Smooth muscle cell of the coronary artery (primary cell): ENCODE data around the gene SEMA6C. TPM values are rescaled to one million over a fixed set of nuclear protein-coding genes. Genes with fewer than 3 reads are reported as not detected.

Experiments
- total RNA-seq: library from RNA; depleted of rRNA; stranded (reverse); fragments of >200 nt; gene quantifications from 2 replicates; pipeline ENCODE4 v1.2.3, GENCODE V29; 2014; ENCODE audit warnings: low replicate concordance

The SEMA6C gene
- total RNA-seq, result 1.1 and 1.4 TPM in 2 replicates

DNA sequence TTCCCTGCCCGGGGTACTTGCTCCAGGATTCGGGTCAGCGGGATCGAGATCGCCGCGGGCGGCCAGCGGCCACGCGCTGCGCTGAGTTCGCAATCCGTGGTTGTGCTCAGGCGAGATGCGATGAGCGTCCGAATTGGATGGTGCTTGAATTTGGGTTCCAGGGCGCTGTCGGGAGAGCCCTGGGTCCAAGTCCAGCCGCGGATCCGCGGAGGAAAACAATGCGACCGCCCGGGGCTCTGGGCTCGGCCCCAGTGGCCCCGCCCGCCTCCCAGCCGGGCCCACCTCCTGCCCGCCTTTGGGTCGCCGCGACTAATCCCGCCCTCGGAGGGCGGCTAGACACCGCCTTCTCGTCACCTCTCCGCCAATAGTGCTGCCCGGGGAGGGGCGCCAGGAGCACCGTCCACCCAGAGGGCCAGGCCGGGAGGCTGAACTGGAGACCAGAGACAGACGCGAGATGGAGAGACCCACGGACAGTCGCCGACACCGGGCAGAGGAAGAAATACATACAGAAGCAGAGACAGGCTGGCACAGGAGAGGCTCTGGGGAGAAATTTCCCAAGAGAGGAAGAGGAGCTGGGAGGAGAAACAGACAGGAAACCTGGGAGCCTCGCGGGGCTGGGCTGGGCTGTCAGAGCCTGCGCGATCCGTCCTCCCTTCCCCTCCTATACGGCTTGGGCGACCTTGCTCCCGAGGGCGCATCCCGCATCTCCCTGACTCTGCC lies at the start of gene SEMA6C:
TSS of gene SEMA6C (minus strand) at position 220 of the 720 bp plus-strand sequence. CDS start 4,010 bp downstream, outside the sequence.

GRCh38 chr1:151189637-151190445 lies 43.4 kb upstream of the SEMA6C start, which contains the start of gene VPS72:
VPS72 (minus strand) TSS chr1:151190197; CDS start chr1:151190121, 76 bp downstream.

GRCh38 chr1:151175863-151176262 lies 29.4 kb upstream of the SEMA6C start, which contains the start of gene TMOD4:
TMOD4 (minus strand) TSS chr1:151175981; CDS start chr1:151174875, 1,106 bp downstream.

DNA sequence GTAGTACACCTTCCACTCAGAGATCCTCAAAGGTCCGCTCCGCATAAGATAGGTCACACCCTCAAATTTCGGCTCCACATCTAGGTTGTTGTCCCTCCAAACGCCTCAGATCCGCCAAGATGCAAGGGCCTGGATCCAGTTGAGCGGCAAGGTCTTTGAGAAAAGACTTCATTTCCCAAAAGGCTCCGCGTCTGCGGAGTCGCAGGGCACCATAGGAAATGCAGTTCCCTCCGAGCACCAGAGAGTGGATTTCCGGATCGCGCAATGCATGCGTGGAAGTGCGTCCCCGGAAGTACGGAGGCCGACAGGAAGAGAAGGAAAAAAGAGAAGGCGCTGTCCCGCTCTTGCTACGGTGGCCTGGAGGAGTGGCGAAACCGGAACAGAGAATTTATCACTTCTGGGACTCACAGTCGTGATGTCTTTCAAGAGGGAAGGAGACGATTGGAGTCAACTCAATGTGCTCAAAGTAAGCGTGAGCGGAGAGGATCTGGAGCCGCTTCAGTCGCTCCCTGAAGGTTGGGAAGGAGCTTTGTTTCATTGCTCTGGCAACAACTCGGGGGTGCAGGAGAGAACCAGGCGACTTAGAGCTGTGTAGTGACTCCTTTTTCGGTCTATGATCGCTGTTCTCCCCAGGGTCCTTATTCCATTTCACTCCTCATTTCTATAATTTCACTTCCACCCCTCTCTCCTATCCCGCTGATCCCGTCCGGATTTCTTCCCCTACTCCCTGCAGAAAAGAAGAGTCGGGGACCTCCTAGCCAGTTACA lies 19.5 kb upstream of the SEMA6C start, which contains the start of the genes LYSMD1 and SCNM1:
TSS of gene LYSMD1 (minus strand) at position 165 of the 767 bp plus-strand sequence. CDS start 644 bp downstream, outside the sequence.
TSS of gene SCNM1 (plus strand) at position 407 of the 767 bp plus-strand sequence. CDS start at position 416, 9 bp downstream.

GRCh38 chr1:151156515-151156819 lies 10.0 kb upstream of the SEMA6C start, which contains the start of gene TNFAIP8L2:
TNFAIP8L2 (plus strand) TSS chr1:151156649; CDS start chr1:151158698, 2,049 bp downstream.

Other genes starting within 250 kb of the SEMA6C start
- gene SETDB1, start 220.3 kb downstream of the SEMA6C start, total RNA-seq, result 27.1 and 36.5 TPM in 2 replicates
- 81.2 and 81.8 TPM in 2 replicates for gene CERS2, start 171.8 kb downstream of the SEMA6C start, total RNA-seq
- 0.08 and 0.23 TPM in 2 replicates for gene ANXA9, start 164.3 kb downstream of the SEMA6C start, total RNA-seq
- 7.1 and 11.0 TPM in 2 replicates for gene MINDY1, start 139.7 kb downstream of the SEMA6C start, total RNA-seq
- 5.1 and 8.3 TPM in 2 replicates for gene PRUNE1, start 138.2 kb downstream of the SEMA6C start, total RNA-seq
- gene BNIPL, start 110.0 kb downstream of the SEMA6C start, total RNA-seq, result 0.08 and 0.70 TPM in 2 replicates
- 0.47 and 0.98 TPM in 2 replicates for gene C1orf56, start 98.9 kb downstream of the SEMA6C start, total RNA-seq
- 24.2 and 48.7 TPM in 2 replicates for gene CDC42SE1, start 87.0 kb downstream of the SEMA6C start, total RNA-seq
- gene MLLT11, start 86.2 kb downstream of the SEMA6C start, total RNA-seq, result 0.59 and 7.9 TPM in 2 replicates
- gene GABPB2, start 75.9 kb downstream of the SEMA6C start, total RNA-seq, result 7.6 and 30.4 TPM in 2 replicates
- not detected in 2 replicates for gene TNFAIP8L2, start 10.0 kb upstream of the SEMA6C start, total RNA-seq
- 5.4 and 8.4 TPM in 2 replicates for gene LYSMD1, start 19.3 kb upstream of the SEMA6C start, total RNA-seq
- 15.6 and 28.0 TPM in 2 replicates for gene SCNM1, start 19.5 kb upstream of the SEMA6C start, total RNA-seq
- gene TMOD4, start 29.4 kb upstream of the SEMA6C start, total RNA-seq, result not detected in 2 replicates
- gene VPS72, start 43.6 kb upstream of the SEMA6C start, total RNA-seq, result 27.1 and 43.9 TPM in 2 replicates
- 47.3 and 49.6 TPM in 2 replicates for gene PIP5K1A, start 51.9 kb upstream of the SEMA6C start, total RNA-seq
- 293 and 430 TPM in 2 replicates for gene PSMD4, start 108.1 kb upstream of the SEMA6C start, total RNA-seq
- 7.0 and 7.8 TPM in 2 replicates for gene ZNF687, start 135.7 kb upstream of the SEMA6C start, total RNA-seq
- gene PI4KB, start 180.8 kb upstream of the SEMA6C start, total RNA-seq, result 31.1 and 55.7 TPM in 2 replicates
- 26.3 and 28.9 TPM in 2 replicates for gene RFX5, start 200.6 kb upstream of the SEMA6C start, total RNA-seq
- gene SELENBP1, start 226.1 kb upstream of the SEMA6C start, total RNA-seq, result 34.8 and 125 TPM in 2 replicates